ENCODE results near the gene LGALS4.
"Not testable (repeated sequence)": the region's sequence is repeated elsewhere in the genome, so short reads cannot be mapped to it uniquely, and the experiment has no call there.

The LGALS4 gene

DNA sequence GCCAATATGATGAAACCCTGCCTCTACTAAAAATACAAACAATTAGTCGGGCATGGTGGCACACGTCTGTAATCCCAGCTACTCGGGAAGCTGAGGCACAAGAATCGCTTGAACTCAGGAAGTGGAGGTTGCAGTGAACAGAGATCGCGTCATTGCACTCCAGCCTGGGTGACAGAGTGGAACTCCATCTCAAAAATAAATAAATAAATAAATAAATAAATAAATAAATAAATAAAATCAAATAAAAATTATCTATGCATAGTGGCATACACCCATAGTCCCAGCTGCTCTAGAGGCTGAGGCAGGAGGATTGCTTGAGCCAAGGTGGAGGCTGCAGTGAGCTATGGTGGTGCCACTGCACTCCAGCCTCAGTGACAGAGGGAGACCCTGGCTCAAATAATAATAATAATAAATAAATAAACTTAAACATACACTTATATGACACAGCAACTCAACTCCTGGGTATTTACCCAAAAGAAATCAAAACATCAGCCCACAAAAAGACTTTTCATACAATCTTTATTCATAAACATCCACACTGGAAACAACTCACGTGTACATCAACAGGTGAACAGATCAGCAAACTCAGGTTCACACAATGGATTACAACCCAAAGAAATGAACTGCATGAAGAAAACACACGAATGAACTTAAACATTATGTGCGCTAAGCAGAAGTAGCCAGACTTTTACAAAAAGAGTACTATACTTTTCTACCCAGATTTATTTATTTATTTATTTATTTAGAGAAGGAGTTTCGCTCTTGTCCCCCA lies 46.3 kb downstream of the LGALS4 start:
- H3K4me3 ChIP-seq (ENCODE audit: low read depth, low read length): no peak overlapping the region
- TF ChIP-seq, protein P1, sequence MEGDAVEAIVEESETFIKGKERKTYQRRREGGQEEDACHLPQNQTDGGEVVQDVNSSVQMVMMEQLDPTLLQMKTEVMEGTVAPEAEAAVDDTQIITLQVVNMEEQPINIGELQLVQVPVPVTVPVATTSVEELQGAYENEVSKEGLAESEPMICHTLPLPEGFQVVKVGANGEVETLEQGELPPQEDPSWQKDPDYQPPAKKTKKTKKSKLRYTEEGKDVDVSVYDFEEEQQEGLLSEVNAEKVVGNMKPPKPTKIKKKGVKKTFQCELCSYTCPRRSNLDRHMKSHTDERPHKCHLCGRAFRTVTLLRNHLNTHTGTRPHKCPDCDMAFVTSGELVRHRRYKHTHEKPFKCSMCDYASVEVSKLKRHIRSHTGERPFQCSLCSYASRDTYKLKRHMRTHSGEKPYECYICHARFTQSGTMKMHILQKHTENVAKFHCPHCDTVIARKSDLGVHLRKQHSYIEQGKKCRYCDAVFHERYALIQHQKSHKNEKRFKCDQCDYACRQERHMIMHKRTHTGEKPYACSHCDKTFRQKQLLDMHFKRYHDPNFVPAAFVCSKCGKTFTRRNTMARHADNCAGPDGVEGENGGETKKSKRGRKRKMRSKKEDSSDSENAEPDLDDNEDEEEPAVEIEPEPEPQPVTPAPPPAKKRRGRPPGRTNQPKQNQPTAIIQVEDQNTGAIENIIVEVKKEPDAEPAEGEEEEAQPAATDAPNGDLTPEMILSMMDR (IDR thresholded peaks at IDR 0.05; ENCODE audit: insufficient read depth, low read depth, low read length, missing control alignments): no peak
- no peak for DNase-seq (ENCODE audit: low read depth)

- DNase-seq (ENCODE audit: low read depth): no peak
- H3K4me3 ChIP-seq (ENCODE audit: low read depth, low read length): no peak overlapping the region
- TF ChIP-seq, protein P1 (IDR thresholded peaks at IDR 0.05; ENCODE audit: insufficient read depth, low read depth, low read length, missing control alignments): no peak
Measured at GRCh38 chr19:38765214-38765613, 47.5 kb downstream of the LGALS4 start.

DNA sequence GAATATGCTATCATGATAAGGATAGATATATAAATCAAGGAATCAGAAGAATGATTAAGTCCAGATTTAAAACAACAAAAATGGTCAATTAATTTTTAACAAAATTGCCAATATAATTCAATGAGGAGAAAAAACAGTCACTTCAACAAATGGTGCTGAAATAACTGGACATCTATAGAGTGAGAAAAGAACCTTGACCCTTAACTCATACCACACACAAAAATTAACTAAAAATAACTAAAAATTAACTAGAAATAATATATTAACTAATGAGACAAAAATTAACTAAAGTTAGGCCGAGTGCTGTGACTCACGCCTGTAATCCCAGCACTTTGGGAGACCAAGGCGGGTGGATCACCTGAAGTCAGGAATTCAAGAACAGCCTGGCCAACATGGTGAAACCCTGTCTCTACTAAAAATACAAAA lies 48.9 kb downstream of the LGALS4 start:
- H3K4me3 ChIP-seq (ENCODE audit: low read depth, low read length): no peak overlapping the region
- TF ChIP-seq, protein P1 (IDR thresholded peaks at IDR 0.05; ENCODE audit: insufficient read depth, low read depth, low read length, missing control alignments): no peak
- no peak for DNase-seq (ENCODE audit: low read depth)

- not testable (repeated sequence) for H3K4me3 ChIP-seq (ENCODE audit: low read depth, low read length); DNase-seq (ENCODE audit: low read depth)
Measured at GRCh38 chr19:38761884-38762389, 50.8 kb downstream of the LGALS4 start.

DNA sequence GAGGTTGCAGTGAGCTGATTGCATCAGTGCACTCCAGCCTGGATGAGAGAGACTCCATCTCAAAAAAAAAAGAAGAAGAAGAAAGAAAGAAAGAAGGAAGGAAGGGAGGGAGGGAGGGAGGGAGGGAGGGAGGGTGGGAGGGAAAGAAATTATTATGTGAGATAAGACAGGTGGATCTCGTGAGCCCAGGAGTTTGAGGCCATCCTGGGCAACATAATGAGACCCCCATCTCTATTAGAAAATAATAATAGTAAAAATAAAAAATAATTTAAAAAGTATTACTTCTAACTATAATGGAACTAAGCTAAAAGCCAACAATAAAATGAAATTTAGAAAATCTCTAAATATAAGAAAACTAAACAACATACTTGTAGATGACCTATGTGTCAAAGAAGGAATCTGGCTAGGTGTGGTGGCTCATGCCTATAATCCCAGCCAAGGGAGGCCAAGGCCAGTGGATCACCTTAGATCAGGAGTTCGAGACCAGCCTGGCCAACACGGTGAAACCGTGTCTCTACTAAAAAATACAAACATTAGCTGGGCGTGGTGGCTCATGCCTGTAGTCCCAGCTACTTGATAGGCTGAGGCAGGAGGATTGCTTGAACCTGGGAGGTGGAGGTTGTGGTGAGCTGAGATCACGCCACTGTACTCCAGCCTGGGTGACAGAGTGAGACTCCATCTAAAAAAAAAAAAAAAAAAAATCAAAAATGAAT lies 51.8 kb downstream of the LGALS4 start:
- not testable (repeated sequence) for DNase-seq (ENCODE audit: low read depth); H3K4me3 ChIP-seq (ENCODE audit: low read depth, low read length)

DNA sequence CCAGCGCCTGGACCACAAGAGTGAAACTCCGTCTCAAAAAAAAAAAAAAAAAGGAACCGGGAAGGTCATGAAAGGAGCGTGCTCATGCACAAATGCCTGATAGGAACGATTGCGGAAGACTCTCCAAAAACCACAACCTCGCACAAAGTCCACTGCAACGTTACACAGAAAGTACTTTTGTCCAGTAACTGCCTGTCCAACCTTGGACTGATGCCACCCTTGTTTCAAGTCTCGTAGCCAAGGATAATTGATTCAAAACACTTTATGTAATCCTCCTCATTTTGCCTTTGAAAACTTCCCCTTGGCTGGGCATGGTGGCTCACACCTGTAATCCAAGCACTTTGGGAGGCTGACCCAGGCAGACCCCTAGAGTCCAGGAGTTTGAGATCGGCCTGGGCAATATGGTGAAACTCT lies 53.1 kb downstream of the LGALS4 start:
- TF ChIP-seq, protein P1 (IDR thresholded peaks at IDR 0.05; ENCODE audit: insufficient read depth, low read depth, low read length, missing control alignments): no peak
- DNase-seq (ENCODE audit: low read depth): no peak
- H3K4me3 ChIP-seq (ENCODE audit: low read depth, low read length): no peak overlapping the region

GRCh38 chr19:38754196-38754595 lies 58.5 kb downstream of the LGALS4 start:
- not testable (repeated sequence) for DNase-seq (ENCODE audit: low read depth); H3K4me3 ChIP-seq (ENCODE audit: low read depth, low read length)

- not testable (repeated sequence) for DNase-seq (ENCODE audit: low read depth); H3K4me3 ChIP-seq (ENCODE audit: low read depth, low read length)
Measured at GRCh38 chr19:38753783-38754182, 59.0 kb downstream of the LGALS4 start.

Measured in GM12865 (cell line).